ENCODE results near the gene CCDC167.
A peak's percentile ranks its signal among the peaks of the same experiment; 100 is the strongest.
"Not testable (repeated sequence)": the region's sequence is repeated elsewhere in the genome, so short reads cannot be mapped to it uniquely, and the experiment has no call there.

CCDC167 gene

DNA sequence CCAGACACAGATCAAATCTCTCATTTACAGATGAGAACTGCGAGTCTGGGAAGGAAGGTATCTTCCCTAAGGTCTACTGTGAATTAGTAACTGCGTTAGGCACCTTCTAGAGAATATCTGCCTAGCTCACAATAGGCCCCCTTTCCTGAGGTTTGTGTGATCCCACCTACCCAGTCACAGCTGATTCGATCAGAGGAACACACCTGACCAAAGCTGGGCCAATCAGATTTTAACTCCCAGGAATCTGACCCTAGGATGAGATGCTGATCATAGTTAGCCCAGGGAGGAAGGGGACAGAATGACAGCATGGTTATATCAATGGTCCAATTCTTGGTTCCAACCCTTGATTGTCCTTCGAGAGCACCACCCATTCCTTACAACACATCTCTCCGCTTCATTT is 7.4 kb upstream of the CCDC167 start:
- DNase-seq = no peak

DNA sequence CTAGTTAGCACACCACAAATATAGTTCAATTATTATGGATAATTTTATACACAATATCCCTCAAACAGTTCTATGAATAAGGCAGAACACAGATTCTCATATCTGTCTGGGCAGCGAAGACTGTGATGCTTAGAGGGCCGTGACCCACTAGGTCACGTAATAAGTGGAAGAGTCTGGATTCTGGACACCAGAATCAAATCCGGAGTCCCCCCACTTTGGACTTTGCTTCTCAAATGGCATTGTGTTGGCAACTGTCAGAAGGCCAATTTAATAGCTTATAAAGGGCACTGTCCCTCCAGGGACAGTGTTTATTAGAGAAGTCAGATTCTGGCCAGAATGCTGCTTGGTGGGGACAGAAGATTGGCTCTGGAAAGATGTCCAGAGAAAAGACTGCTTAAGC is 6.8 kb upstream of the CCDC167 start:
- DNase-seq = no peak

DNA sequence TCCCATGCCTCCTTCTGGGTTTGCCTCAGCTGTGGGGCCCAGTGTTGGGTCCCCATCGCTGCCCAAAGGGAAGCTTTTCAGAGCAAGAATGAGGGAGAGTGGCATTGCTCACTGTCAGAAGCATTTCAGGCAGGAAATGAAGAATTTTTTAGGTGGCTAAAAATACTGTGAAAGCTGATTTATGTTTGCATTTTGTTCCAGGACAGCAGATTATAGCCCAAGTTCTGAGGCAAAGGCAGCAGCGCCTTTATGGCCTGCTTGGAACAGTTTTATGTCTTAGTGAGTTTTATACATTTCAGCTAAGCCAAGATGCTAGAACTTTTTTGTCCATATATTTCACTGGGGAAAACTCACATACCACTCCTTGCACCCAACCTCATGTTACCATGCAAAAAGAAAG is 4.3 kb upstream of the CCDC167 start:
- DNase-seq = no peak

DNA sequence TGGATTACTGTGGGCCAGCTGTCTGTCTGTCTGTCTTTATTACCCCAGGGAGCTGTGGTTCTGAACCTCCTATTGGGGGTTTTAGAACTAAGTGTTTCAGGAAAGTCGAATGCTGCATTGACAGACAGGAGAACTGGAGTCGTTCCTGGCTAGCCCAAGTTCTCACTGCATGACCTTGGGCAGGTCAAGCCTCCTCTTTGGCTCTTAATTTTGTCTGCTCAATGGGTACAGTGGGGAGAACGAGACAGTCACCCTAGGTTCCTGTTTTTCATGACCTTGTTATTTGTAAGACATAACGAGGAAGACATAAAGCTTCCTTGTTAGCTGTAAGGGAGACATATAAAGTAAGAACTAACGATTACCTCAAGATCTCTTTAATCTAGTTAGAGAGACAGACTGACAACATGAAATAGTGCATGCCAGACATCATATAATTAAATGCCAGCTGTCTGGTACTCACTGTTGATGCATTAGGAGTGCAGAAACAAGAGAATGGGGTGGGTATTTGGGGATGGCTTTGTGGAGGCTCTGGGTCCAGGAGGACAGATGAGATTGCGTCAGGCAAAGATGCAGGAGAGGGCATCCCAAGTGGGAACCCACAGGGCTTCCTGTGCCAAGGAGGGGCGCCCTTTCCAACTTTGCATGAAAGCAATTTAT is 3.7 kb upstream of the CCDC167 start:
- no peak for DNase-seq

DNA sequence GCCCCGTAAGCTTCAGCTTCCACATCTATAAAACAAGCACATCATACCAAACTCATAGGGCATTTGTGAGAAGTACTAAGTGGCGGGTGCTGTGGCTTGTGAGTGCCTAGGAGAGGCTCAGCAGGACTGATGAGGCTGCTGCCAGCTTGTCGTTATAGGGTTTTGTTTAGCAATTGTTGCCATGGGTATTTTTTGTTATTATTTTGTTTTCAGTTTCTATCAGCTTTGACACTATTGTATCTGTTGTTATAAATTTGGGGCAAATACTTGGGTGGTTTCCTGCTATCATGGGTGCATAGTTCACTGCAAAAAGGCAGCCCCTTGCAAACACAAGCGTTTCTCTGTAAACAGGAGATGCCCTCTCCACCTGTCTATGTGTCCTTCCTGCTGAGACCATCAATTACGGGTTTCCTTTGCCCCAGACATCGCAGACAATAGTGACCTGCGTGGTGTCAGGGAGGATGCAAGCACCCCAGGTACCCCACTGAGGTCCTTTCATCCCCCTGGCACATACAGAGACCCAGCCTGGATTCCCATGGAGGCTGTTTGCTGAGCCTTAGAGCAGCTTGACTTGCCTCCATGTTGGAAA is 3.1 kb upstream of the CCDC167 start:
- peak; percentile 88 for DNase-seq

DNA sequence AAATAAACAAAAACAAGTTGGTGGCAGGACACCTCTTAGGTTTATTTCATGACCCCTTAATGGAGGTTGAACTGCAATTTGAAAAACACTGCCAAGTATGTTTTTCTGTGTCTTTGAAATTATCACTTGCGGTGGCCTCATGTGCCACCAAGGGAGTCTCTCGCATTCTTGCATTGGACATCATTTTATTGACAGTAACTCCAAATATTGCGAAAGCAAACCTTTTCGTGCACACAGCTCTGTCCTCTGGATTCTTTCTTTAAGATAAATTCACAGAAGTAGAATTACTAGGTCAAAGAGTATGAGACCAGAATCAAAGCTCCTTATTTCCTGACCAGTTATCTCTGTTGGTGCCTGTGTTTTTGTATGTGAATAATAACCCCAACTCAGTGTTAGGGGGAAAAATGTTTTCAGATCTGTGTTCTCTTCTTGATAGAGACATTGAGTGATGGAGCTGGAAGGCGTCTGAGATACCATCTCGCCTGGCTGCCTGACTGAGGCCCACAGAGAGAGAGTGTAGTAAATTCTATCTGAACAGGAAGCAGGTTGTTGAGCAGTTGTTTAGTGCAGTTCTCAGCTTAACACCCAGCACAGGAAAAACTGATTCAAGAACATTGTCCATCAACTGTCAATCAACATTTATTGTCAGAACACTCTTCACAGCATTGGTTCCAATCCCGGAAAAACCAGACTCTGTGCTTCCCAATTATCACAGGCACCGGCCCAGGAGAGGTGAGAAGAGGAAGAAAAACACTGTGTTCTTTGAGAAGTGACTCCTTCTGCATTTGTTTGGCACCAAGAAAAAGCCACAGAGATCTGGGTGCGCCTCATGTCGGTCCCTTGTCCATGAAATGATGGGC is 2.2 kb upstream of the CCDC167 start:
- DNase-seq = no peak

DNA sequence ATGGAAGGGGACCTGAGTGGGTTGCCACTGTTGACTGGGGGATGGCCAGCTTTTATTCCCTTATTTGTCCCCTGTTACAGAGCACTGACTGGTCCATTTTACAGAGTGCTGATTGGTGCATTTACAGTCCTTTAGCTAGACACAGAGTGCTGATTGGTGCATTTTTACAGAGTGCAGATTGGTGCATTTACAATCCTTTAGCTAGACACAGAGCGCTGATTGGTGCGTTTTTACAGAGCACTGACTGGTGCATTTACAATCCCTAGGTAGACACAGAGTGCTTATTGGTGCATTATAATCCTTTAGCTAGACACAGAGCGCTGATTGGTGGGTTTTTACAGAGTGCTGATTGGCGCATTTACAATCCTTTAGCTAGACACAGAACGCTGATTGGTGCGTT is 1.2 kb upstream of the CCDC167 start:
- not testable (repeated sequence) for DNase-seq

DNA sequence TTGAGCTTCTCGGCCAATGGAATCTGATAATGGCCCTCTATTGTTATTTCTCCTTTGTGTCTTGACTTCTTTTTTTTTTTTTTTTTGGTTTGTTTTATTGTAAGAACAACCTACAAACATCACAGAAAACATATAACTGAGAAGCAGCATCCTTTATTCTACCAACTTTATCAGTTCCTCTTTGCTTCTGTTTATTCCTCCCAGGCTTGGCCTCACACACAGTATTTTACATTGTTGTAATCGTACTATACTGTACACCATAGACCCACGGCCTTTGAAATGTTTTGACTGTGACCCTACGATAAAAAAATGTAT is 558 bp upstream of the CCDC167 start:
- no peak for DNase-seq

DNA sequence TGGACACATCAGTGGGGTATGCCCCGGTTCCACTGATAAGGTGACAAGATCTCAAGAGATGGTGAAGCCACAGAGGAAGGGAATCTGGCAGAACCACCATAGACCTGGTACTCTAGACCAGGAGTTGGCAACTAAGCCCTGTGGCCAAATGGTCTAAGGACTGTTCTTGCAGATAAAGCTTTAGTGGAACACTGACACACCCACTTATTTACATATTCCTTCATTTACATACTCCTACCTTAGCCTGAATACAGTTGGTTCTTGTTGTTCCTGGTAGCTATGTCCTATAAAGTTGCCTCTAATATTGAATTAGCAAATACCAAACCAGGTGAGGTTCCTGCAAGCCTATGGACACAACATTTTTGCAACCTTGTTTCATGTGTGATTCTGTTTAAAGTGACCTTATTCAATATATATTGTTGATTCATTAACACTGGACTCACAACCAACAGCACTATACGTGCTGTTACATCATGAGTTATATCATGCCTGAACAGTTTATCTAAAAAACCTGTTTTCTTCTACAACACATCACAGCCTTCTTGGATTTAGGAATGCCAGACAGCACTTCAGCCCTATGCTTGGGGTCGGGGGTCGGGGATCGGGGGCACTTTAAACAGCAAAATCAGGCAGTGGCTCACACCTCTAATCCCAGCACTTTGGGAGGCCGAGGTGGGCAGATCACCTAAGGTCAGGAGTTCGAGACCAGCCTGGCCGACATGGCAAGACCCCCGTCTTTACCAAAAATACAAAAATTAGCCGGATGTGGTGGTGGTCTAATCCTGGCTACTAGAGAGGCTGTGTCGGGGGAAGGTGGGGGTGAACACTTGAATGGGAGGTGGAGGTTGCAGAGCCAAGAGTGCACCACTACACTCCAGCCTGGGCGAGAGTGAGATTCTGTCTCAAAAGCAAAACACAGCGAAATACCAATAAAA is 2.5 kb downstream of the CCDC167 start:
- DNase-seq = no peak

DNA sequence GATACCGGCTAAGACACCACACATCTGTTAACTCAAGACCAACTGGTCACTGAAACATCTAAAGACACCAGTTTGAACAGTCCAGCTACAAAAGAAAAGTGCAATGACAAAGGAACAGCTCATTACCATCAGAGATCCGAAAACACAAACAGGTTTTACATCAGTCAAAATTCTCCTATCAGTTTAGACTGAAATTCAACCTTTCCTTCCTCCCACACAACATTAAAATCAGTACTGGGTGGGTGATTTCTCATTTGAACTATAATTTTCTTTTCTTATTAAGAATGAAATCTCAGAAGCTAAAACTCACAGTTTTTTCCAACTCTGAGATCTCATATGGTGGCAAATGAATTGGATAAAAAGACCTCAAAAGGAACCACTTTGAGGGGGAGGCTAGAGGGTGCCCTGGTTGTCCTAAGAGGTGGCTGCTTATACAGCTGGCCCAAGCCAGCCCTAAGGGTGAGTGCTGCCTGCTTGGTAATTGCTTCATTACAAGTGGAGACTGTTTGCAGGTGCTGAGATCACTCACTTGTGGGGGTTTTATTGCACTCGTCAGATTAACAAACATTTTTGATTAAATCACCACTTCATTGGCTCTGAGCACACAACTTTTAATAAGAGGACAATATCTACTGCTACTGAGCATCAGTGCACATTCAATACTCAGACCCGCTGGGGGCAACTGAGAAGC is 4.3 kb downstream of the CCDC167 start:
- no peak for DNase-seq

DNA sequence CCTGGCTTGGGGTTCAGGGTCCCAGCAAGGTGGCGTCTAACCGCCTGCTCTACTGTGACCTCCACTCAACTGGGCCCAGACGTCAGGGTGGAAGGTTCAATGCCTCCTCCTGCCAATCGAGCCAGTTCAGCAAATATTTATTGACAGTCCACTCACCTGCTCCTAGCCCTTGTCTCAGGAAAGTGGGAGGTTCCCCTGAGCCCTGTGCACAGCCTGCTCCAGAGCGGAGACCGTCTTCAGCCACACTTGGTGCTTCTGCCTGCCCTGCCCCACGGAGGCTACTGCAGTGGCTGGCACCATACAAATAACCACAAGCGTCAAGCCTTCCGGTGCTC is 6.1 kb downstream of the CCDC167 start:
- no peak for DNase-seq

DNA sequence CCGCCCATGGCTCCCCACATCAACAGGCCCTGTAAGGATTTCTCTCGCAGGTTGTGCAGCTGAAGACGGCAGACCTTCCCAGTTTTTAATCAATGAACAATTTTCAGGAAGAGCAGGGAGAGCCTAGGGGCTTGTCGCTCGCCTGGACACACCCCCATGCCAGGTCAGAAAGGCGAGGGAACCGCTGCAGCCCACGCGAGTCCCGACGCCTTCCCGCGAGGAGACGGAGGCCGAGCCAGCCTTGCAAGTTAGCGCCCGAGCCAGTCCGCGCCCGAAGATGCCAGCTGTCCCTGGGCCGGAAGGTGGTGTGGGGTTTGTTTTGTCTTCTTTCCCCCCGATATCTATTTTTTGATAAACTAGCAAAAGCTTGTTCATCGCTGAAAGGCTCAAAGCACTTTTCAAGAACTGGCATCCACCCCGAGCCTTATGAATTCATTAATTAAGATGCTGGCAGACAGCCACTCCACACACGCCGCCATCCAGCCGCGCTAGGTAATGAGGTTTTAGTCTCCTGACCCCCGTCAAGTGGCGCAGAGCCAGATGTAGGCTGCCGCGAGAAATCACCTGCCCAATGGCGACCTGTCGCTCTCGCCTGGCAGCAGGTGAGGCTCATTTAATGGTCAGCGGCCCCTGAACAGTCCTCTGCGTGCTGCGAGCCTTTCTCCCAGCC is 6.6 kb downstream of the CCDC167 start:
- DNase-seq = peak; percentile 96

DNA sequence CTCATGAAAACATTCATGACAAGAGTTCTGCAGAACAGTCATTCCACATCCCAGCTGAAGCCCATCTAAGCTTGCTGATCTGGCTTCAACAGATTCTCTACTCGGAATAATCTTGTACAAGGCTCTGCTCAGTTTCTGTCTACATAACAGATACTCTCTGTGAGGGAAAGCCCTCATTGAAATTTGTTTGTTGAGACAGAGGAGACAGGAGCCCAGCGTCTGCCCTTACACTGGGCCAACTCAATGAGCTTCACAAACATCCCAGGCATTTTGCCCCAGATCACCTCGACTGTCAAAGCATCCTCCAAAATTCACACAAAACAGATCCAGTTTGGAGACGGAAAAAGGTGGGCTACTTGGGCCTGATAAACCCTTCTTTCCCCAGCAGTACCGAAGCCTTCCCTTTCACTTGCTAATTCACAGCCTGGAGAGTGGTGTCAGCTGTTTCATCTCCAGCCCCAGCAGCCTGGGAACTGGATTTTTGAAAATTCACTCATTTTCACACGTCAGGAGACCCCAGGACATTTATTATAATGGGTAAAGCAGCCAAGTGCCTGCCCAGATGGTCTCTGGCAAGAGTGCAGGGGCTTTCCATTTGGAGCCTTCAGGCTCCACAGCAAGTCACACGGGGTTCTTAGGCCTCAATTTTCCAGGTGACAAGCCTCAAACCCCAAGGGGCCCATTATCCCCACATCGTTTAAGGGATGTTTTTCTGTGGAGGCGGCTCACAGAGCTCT is 7.3 kb downstream of the CCDC167 start:
- no peak for DNase-seq

DNA sequence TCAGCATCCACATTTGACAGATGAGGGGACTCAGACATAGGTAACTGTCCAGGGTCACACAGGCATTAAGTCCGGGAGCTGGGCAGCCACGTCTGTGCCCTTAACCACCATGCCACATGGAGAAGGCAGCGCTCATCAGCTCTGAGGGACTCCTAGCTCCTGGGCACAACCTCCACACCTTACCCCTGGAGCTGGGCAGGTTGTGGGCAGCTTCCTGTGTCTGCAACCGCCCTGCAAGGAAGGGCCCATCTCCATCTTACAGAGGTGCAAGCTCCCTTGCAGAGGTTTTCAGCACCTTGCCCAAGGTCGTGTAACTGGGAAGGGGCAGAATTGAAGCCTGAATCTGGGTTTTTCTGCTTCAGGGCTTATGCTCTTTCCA is 7.9 kb downstream of the CCDC167 start:
- DNase-seq = no peak

DNA sequence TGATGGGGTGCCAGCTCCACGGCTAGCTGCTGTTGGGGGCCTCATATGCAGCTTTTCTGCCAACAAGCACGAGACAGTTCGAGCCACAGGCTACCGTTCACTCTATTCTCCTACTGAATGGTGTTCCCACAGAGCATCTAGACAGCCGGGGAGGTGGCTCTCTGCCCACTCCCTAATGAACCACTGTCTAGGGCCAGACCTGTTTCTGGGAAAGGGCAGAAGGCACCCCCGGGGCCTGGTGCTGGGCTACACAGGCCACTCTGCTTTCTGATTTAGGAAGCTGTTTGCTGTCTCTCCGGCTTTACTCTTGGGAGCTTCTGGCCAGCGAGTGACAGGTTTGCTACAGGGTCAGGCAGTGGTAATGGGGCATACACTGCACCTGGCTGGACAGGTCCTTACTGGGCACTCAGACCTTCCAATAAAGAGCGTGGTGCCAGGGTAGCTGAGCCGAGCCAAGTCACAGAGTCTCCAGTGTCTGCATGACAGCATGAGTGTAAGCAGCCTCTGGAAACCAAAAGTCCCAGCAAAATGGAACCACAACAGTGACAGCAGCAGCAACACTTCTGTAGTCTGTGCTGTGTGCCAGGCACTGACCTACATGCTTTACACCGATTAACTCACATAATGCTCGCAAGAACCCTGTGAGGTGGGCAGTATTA is 8.4 kb downstream of the CCDC167 start:
- DNase-seq = no peak

DNA sequence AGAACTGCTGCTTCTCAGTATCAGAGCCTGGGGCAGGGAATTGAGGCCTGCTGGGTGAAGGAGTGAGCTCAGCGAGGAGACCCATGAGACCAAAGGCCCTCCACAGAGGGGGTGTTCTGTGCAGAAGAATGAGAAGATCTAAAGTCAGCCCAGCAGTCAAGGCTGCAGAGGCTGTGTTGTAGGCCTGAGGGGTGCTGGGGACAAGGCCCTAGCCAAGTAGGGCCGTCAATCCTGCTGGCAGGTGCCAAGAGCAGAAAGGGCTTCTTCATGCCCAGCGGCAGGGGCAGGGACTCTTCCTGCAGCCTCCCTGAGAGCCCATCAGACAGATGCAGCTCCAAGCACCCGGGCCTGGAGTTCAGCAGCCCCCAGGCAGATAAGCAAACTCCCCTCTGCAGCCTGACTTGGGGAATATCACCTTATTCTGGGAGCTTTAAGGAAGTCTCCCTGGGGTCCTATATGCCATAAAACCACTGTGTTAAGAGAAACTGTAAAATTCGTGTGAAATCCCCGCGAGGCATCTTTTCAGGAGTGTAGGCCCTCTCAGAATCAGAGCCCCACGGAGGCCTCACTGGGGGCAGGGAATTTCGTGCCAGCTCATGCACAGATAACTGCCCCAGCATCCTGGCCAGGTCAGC is 9.0 kb downstream of the CCDC167 start:
- no peak for DNase-seq

DNA sequence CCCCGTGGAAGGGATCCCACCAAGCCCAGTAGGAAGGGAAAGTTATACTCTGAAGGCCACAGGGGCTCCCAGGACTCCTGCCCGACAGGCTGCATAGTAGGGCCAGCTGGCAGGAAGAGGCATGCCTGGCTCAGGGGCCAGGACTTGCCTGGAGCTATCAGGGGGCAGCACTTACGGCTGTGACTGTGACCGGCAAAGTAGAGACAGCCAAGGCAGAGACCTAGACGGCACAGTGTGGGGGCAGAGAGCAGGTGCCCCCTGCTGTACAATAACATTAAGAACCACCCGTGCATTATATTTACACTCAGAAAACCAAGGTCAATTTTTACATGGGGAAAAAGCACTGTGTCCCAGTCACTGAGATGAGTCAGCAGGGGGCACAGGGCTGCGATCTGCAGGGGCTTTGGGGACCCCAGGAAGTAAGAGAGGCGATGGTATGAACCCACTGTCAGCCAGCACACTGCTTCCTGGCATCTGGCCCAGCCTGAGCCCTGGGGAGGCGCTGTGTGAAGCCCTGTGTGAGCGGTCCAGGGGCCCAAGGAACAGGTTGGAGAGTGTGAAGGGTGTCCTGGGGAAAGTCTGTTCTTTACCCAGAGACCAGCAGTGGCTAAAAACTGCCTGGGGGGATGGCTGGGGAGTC is 9.9 kb downstream of the CCDC167 start:
- DNase-seq = no peak

DNA sequence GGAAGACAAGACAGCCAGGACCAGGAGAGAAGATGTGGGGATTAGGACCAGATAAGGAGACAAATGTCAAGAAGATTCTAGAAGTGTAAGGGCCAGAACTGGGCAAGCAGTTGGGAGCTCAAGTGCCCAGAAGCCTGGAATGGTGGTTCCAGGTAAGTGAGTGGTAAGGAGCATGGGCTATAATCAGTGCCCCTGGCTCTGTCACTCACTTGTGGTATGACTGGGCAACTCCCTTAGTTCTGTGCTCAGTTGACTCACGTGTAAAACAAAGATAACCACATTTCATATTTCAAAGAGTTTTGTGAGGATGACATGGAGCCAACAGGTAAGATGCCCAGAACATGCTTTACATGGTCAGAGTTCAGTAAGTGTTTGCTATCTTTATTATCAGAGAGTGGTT is 11.2 kb downstream of the CCDC167 start:
- no peak for DNase-seq

DNA sequence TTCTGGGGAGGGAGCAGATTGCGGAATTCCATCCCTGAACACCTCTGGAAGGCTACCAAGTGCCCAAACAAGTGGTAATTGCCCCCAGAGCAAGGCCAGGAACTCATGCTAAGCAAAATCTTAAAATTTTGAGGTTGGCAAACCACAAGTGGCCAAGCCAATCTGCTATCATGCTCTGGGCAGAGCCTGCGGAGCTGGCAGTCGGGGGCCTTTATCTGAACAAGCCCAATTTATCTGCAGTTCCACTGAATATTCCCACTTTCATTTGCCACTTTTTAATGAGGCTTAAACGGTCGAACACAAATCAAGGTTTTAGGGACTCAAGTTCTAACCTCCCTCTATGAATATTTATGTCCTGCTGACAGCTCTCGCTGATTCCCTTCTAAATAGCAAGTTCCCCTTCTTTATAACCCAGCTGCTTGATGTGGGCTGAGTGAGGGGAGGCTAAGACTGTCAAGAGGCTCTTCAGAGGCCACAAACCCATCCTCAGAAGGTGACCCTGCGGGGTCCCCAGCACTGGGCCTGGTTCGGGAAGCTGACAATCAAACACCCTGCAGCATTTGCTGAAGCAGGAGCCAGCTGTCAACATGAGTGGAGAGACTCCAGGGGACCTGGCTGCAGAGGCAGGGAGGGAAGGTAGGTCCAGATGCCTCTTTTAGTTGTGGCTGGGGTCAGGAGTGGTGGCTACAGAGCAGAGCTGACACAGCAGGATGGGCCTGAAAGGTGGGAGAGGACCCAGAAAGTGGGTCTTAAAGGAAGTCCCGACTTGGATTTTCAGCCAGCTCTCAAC is 11.9 kb downstream of the CCDC167 start:
- DNase-seq = no peak

Measured in COR-L47 (cell line).